A673 (cell line): ENCODE data around the gene LTB4R.

Source experiments
- CTCF ChIP-seq: fragments of 300-800, 200-600 bp; sonication (generic); conservative IDR thresholded peaks from 2 replicates; pipeline ENCODE4 v1.5.1; 2017; ENCODE audit warnings: low read depth, mild to moderate bottlenecking, antibody characterized with exemption, low read length, moderate library complexity, mixed read lengths
- EZH2 ChIP-seq: fragments of 200-600 bp; sonication (generic); IDR thresholded peaks from 2 replicates; pipeline ENCODE4 v1.6.1; 2017; ENCODE audit warnings: borderline replicate concordance, low read depth, mild to moderate bottlenecking, mixed read lengths, antibody characterized with exemption, low read length; ENCODE audit not compliant: poor library complexity, severe bottlenecking

- no peak for TF ChIP-seq CTCF
- TF ChIP-seq EZH2, result no peak
These were observed 49.4 kb upstream of the LTB4R start for GRCh38 chr14:24261969-24262327.
